Fibroblast of skin of right biceps (primary cell): Measurements from ENCODE around the gene KIF2C.

Source experiments
- DNase-seq: peaks from one replicate; pipeline ENCODE4 v3.0.0-alpha.2; 2013

The KIF2C gene

GRCh38 chr1:44817307-44817706, 77.7 kb downstream of the KIF2C start:
- DNase-seq, result no peak
